Prostate gland (tissue), 2 donors: ENCODE data around the gene SPECC1.

ENCODE experiments used
- CTCF ChIP-seq, 4 experiments: fragments of 200-600 bp in 2 of 4; fragments of 450-650 bp in 2 of 4; sonication (generic) in 2 of 4; IDR thresholded peaks; 1 replicate in 3 of 4; 2 replicates in 1 of 4; pipeline ENCODE4 v1.5.1; 2016 to 2019; ENCODE audit warnings: antibody characterized with exemption in 4 of 4, mild to moderate bottlenecking in 2 of 4, moderate library complexity in 2 of 4
- POLR2A ChIP-seq: fragments of 450-650 bp; IDR thresholded peaks from one replicate; pipeline ENCODE4 v1.6.1; 2016; ENCODE audit warnings: antibody characterized with exemption, mild to moderate bottlenecking
- POLR2AphosphoS5 ChIP-seq: sonication (generic); formaldehyde crosslinking; IDR thresholded peaks from one replicate; pipeline ENCODE4 v1.6.1; 2017; ENCODE audit warnings: antibody characterized with exemption

- TF ChIP-seq CTCF (IDR thresholded peaks at IDR 0.05) (no peak), POLR2AphosphoS5 (no peak), POLR2A (no peak)
Observed at GRCh38 chr17:20266806-20267458, 257.8 kb downstream of the SPECC1 start.
